GM12892 (cell line): ENCODE results near the gene RABL2A.

Experiments
- POLR2A ChIP-seq: IDR thresholded peaks from 2 replicates; pipeline ENCODE4 v1.6.1; 2011; ENCODE audit warnings: low read depth, low read length, control low read depth
- POLR2AphosphoS5 ChIP-seq: IDR thresholded peaks from 2 replicates; pipeline ENCODE4 v1.6.1; 2011; ENCODE audit warnings: low read depth, low read length, control low read depth

- TF ChIP-seq POLR2A (no peak), POLR2AphosphoS5 (no peak)
These were observed 24.1 kb upstream of the RABL2A start for GRCh38 chr2:113602869-113603466.
